Kidney (tissue), 14 donors: ENCODE results near the gene NLRC5. TPM values are rescaled to one million over a fixed set of nuclear protein-coding genes. Genes with fewer than 3 reads are reported as not detected.

Source experiments
- DNase-seq, 5 donors: peaks; one replicate each; pipeline ENCODE4 v3.0.0-alpha.2; 2013 to 2020
- FAIRE-seq: peaks from 2 replicates; lab custom pipeline; 2012; peaks lifted over from hg19 to GRCh38; lab: Jason Lieb, UNC
- H3K27ac ChIP-seq, 2 donors: one replicate each; pipeline ENCODE4 v1.7.0; 2013; ENCODE audit warnings: low read depth in 2 of 2, low read length in 2 of 2, inconsistent platforms in 1 of 2
- H3K27me3 ChIP-seq: one replicate; pipeline ENCODE4 v1.7.1; 2013; ENCODE audit warnings: low read length, inconsistent platforms; ENCODE audit not compliant: control insufficient read depth, insufficient read depth
- H3K36me3 ChIP-seq, 3 donors: one replicate each; pipeline versions ENCODE4 v1.7.0 to v1.7.1; 2013; ENCODE audit warnings: low read length in 3 of 3, control low read depth in 1 of 3, inconsistent platforms in 1 of 3; ENCODE audit not compliant: insufficient read depth in 3 of 3, control insufficient read depth in 2 of 3
- H3K4me1 ChIP-seq, 3 donors: one replicate each; pipeline versions ENCODE4 v1.7.0 to v1.7.1; 2013; ENCODE audit warnings: low read length in 3 of 3, inconsistent platforms in 1 of 3, low read depth in 1 of 3; ENCODE audit not compliant: control insufficient read depth in 2 of 3, insufficient read depth in 2 of 3
- H3K4me3 ChIP-seq, 3 donors: one replicate each; pipeline versions ENCODE4 v1.7.0 to v1.8.1; 2013; ENCODE audit warnings: low read length in 3 of 3, control low read depth in 1 of 3, inconsistent platforms in 1 of 3
- H3K9ac ChIP-seq, 3 donors: one replicate each; pipeline versions ENCODE4 v1.7.0 to v1.7.1; 2013; ENCODE audit warnings: low read length in 3 of 3, control low read depth in 1 of 3, inconsistent platforms in 1 of 3
- H3K9me3 ChIP-seq, 3 donors: one replicate each; pipeline versions ENCODE4 v1.7.0 to v1.7.1; 2013; ENCODE audit warnings: low read length in 3 of 3, control low read depth in 1 of 3, inconsistent platforms in 1 of 3; ENCODE audit not compliant: control insufficient read depth in 2 of 3, insufficient read depth in 1 of 3
- intact Hi-C: fragments of 100-400 bp; cut with DNase I; formaldehyde crosslinking; loops from one replicate; pipeline ENCODE4 v1.11.1; 2022
- polyA plus RNA-seq: library from polyadenylated mRNA; stranded (reverse); fragments of 350-450 nt; fragmentation: Illumina TruSeq; extraction: RNeasy Lipid Tissue Mini Kit (QIAGEN cat#74804); gene quantifications from one replicate; pipeline ENCODE4 v1.2.3, GENCODE V29; 2014; ENCODE audit warnings: low read depth, low replicate concordance; ENCODE audit not compliant: insufficient read depth
- total RNA-seq: library from RNA; stranded (reverse); fragmentation: NEBNext Ultra II Directional; extraction: Animal tissue kit (Norgen Biotek cat#: 25700); gene quantifications from one replicate; pipeline ENCODE4 v1.2.1, GENCODE V29; 2021
- TF ChIP-seq, protein P1 (sequence below): IDR thresholded peaks from 3 replicates; pipeline ENCODE4 v1.5.1; 2012; ENCODE audit warnings: mild to moderate bottlenecking, moderate library complexity, borderline replicate concordance; ENCODE audit not compliant: insufficient read depth; ENCODE audit errors: extremely low read depth
- donor health status: control.
- donor health status: control.
- donor health status: control.
- donor health status: control.
- donor health status: control.
- donor health status: DM: yes; HTN: yes; CAD: no.
- donor health status: Normal renal cell carcinoma (clear cell type).

Gene NLRC5
- total and polyA plus RNA-seq, 2 donors from 2014 or later, result 7.1 to 55.6 TPM

GRCh38 chr16:56966093-56966475, 23.3 kb upstream of the NLRC5 start:
- DNase-seq, result peak in 2 of 5 donors; percentile 42 to 89
- Histone ChIP-seq H3K27ac (peak overlapping the region in 1 of 2 donors; percentile 23), H3K9ac (no peak overlapping the region), H3K4me3 (no peak overlapping the region), H3K9me3 (no peaks in the 10 kb centered on the region), H3K36me3 (no peaks in the 10 kb centered on the region), H3K27me3 (no peaks in the 10 kb centered on the region), H3K4me1 (peaks cover 0 to 14% (median 7%) of the 10 kb centered on the region in 3 donors)
- intact Hi-C loops, result no loop called here
- TF ChIP-seq, protein P1, sequence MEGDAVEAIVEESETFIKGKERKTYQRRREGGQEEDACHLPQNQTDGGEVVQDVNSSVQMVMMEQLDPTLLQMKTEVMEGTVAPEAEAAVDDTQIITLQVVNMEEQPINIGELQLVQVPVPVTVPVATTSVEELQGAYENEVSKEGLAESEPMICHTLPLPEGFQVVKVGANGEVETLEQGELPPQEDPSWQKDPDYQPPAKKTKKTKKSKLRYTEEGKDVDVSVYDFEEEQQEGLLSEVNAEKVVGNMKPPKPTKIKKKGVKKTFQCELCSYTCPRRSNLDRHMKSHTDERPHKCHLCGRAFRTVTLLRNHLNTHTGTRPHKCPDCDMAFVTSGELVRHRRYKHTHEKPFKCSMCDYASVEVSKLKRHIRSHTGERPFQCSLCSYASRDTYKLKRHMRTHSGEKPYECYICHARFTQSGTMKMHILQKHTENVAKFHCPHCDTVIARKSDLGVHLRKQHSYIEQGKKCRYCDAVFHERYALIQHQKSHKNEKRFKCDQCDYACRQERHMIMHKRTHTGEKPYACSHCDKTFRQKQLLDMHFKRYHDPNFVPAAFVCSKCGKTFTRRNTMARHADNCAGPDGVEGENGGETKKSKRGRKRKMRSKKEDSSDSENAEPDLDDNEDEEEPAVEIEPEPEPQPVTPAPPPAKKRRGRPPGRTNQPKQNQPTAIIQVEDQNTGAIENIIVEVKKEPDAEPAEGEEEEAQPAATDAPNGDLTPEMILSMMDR, result no peak
- no peak for FAIRE-seq

DNA sequence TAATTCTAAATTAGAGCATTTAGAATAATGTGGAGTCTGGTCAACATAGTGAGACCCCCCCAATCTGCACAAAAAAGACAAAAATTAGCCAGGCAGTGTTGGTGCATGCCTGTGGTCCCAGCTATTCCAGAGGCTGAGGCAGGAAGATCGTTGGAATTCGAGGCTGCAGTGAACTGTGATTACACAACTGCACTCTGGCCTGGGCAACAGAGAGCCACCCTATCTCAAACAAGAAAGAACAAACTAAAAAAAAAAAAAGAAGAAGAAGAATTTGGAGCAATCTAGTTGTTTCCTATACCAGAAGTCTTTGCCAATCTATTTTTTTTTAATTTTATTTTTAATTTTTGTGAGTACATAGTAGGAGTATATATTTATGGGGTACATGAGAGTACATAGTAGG, 21.6 kb upstream of the NLRC5 start:
- intact Hi-C loops, result no loop called here
- no peak for DNase-seq
- no peak for FAIRE-seq

GRCh38 chr16:56969769-56970168, 19.6 kb upstream of the NLRC5 start:
- intact Hi-C loops, result loop anchor here (10.0 kb wide), 1 partner anchor 75 kb away; no protein-coding TSS in a partner anchor
- Histone ChIP-seq H3K36me3 (no peaks in the 10 kb centered on the region), H3K9me3 (no peaks in the 10 kb centered on the region), H3K9ac (no peak overlapping the region), H3K27me3 (no peaks in the 10 kb centered on the region), H3K4me1 (peaks cover 0 to 6% (median 5%) of the 10 kb centered on the region in 3 donors), H3K4me3 (no peak overlapping the region), H3K27ac (no peak overlapping the region)
- DNase-seq, result no peak
- TF ChIP-seq, protein P1, result no peak
- no peak for FAIRE-seq

More for the DNA sequence above, 21.6 kb upstream of the NLRC5 start:
- Histone ChIP-seq H3K27ac (no peak overlapping the region), H3K4me1 (peaks cover 0 to 11% (median 7%) of the 10 kb centered on the region in 3 donors), H3K27me3 (no peaks in the 10 kb centered on the region), H3K9ac (no peak overlapping the region), H3K9me3 (no peaks in the 10 kb centered on the region), H3K36me3 (no peaks in the 10 kb centered on the region), H3K4me3 (no peak overlapping the region)
- TF ChIP-seq, protein P1, result no peak
